ENCODE measurements around the gene PRKN. TPM values are rescaled to one million over a fixed set of nuclear protein-coding genes. Genes with fewer than 3 reads are reported as not detected.

PRKN gene
- polyA plus RNA-seq, 1 donor from 2014 or later, result 1.2 TPM

DNA sequence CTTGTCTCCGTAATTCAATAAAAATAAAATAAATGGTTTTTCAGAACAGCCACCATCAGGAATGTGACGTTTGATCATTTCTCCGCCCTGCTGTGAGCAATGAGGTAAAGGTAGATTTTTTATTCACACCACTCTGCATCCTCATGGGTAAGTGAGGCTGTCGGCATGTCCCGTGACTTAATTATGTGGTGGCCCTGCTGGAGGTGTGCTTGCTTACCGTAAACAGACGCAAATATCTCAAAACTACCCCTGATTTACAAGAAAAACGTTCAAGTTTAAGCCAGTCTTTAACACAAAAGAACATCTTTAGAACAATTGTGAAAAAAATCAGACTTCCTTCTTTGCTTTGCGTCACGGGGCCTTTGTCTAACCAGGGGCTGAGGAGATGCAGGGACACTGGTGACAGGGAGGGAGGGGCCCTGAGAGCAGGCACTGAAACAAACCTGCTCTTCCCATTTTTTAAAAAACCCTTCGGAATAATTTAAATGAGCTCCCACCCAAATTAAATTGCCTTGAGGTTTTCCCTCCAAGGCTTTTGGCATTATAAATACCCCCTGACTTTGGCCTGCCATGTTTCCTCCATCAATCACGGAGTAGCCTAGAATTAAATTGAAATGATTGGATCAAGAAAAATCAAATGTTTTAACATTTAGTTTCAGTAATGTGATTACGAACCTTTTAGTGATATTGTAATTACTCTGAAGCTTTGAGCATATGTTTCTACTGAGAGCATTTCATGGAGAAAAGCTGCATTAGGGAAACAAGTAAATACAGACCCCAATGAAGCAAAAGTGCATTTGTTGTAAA, 13.4 kb downstream of the PRKN start:
- no peak overlapping the region for H3K9ac ChIP-seq (ENCODE audit: low read length)
- H3K27me3 ChIP-seq (ENCODE audit: insufficient read depth, low read depth, low read length), result no peaks in the 10 kb centered on the region
- no peaks in the 10 kb centered on the region for H3K9me2 ChIP-seq (ENCODE audit: insufficient read depth, low read length)
- no peak overlapping the region for H3K4me2 ChIP-seq (ENCODE audit: low read length)
- no peaks in the 10 kb centered on the region for H3F3A ChIP-seq (ENCODE audit: insufficient read depth, low read length, poor library complexity, severe bottlenecking)
- no peak overlapping the region for H2AFZ ChIP-seq (ENCODE audit: low read depth, low read length)
- no peaks in the 10 kb centered on the region for H3K9me3 ChIP-seq (ENCODE audit: low read length)
- no peaks in the 10 kb centered on the region for H3K36me3 ChIP-seq (ENCODE audit: insufficient read depth, low read length)
- no peak overlapping the region for H3K4me3 ChIP-seq (ENCODE audit: low read length)
- no peak for TF ChIP-seq EZH2 (IDR thresholded peaks at IDR 0.05; ENCODE audit: borderline replicate concordance, insufficient read depth, low read length, poor library complexity, severe bottlenecking)
- TF ChIP-seq, protein P1, sequence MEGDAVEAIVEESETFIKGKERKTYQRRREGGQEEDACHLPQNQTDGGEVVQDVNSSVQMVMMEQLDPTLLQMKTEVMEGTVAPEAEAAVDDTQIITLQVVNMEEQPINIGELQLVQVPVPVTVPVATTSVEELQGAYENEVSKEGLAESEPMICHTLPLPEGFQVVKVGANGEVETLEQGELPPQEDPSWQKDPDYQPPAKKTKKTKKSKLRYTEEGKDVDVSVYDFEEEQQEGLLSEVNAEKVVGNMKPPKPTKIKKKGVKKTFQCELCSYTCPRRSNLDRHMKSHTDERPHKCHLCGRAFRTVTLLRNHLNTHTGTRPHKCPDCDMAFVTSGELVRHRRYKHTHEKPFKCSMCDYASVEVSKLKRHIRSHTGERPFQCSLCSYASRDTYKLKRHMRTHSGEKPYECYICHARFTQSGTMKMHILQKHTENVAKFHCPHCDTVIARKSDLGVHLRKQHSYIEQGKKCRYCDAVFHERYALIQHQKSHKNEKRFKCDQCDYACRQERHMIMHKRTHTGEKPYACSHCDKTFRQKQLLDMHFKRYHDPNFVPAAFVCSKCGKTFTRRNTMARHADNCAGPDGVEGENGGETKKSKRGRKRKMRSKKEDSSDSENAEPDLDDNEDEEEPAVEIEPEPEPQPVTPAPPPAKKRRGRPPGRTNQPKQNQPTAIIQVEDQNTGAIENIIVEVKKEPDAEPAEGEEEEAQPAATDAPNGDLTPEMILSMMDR (IDR thresholded peaks at IDR 0.05; ENCODE audit: poor library complexity, severe bottlenecking), result no peak
- TF ChIP-seq MXI1 (conservative IDR thresholded peaks at IDR 0.05; ENCODE audit: poor library complexity, severe bottlenecking), result no peak
- no peak for TF ChIP-seq RAD21 (conservative IDR thresholded peaks at IDR 0.05)
- H4K20me1 ChIP-seq (ENCODE audit: insufficient read depth), result no peaks in the 10 kb centered on the region
- H3K79me2 ChIP-seq (replicated peaks; ENCODE audit: insufficient read depth, low read length), result no peaks in the 10 kb centered on the region
- no peak overlapping the region for H3K27ac ChIP-seq (ENCODE audit: low read length)

DNA sequence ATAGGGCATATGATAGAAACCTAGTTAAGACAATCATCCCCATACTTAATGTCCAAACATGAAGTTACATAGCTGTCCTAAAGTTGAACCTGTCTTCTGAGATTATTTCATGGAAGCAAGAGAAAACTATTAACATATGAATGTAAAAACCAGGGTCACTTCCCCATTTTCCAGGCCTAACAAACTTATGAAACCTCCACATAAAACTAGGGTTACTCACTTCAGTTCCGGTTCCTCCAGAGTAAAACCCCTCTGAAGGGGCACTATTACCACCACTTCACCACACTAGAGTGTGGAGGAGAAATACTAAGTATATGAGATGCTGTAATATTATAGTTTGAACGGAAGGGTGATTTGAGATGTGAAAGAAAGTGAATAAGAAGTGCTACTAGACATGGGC, 14.9 kb downstream of the PRKN start:
- no peak overlapping the region for H2AFZ ChIP-seq (ENCODE audit: low read depth, low read length)
- no peaks in the 10 kb centered on the region for H3K79me2 ChIP-seq (replicated peaks; ENCODE audit: insufficient read depth, low read length)
- H4K20me1 ChIP-seq (ENCODE audit: insufficient read depth), result no peaks in the 10 kb centered on the region
- TF ChIP-seq, protein P2, sequence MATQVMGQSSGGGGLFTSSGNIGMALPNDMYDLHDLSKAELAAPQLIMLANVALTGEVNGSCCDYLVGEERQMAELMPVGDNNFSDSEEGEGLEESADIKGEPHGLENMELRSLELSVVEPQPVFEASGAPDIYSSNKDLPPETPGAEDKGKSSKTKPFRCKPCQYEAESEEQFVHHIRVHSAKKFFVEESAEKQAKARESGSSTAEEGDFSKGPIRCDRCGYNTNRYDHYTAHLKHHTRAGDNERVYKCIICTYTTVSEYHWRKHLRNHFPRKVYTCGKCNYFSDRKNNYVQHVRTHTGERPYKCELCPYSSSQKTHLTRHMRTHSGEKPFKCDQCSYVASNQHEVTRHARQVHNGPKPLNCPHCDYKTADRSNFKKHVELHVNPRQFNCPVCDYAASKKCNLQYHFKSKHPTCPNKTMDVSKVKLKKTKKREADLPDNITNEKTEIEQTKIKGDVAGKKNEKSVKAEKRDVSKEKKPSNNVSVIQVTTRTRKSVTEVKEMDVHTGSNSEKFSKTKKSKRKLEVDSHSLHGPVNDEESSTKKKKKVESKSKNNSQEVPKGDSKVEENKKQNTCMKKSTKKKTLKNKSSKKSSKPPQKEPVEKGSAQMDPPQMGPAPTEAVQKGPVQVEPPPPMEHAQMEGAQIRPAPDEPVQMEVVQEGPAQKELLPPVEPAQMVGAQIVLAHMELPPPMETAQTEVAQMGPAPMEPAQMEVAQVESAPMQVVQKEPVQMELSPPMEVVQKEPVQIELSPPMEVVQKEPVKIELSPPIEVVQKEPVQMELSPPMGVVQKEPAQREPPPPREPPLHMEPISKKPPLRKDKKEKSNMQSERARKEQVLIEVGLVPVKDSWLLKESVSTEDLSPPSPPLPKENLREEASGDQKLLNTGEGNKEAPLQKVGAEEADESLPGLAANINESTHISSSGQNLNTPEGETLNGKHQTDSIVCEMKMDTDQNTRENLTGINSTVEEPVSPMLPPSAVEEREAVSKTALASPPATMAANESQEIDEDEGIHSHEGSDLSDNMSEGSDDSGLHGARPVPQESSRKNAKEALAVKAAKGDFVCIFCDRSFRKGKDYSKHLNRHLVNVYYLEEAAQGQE (IDR thresholded peaks at IDR 0.05; ENCODE audit: borderline replicate concordance), result no peak
- no peak for TF ChIP-seq RAD21 (conservative IDR thresholded peaks at IDR 0.05)
- no peak for TF ChIP-seq SMC3 (conservative IDR thresholded peaks at IDR 0.05; ENCODE audit: poor library complexity)
- TF ChIP-seq TAF1 (IDR thresholded peaks at IDR 0.05; ENCODE audit: low read depth), result no peak
- TF ChIP-seq POLR2AphosphoS5 (IDR thresholded peaks at IDR 0.05), result no peak
- no peak for TF ChIP-seq EZH2 (IDR thresholded peaks at IDR 0.05; ENCODE audit: borderline replicate concordance, insufficient read depth, low read length, poor library complexity, severe bottlenecking)
- TF ChIP-seq, protein P1 (IDR thresholded peaks at IDR 0.05; ENCODE audit: poor library complexity, severe bottlenecking), result no peak
- TF ChIP-seq MXI1 (conservative IDR thresholded peaks at IDR 0.05; ENCODE audit: poor library complexity, severe bottlenecking), result no peak
- TF ChIP-seq EP300 (conservative IDR thresholded peaks at IDR 0.05; ENCODE audit: poor library complexity, severe bottlenecking), result no peak
- H3K9me2 ChIP-seq (ENCODE audit: insufficient read depth, low read length), result no peaks in the 10 kb centered on the region
- H3K27me3 ChIP-seq (ENCODE audit: insufficient read depth, low read depth, low read length), result no peaks in the 10 kb centered on the region
- no peaks in the 10 kb centered on the region for H3K9me3 ChIP-seq (ENCODE audit: low read length)
- H3K36me3 ChIP-seq (ENCODE audit: insufficient read depth, low read length), result no peaks in the 10 kb centered on the region
- H3K4me2 ChIP-seq (ENCODE audit: low read length), result no peak overlapping the region
- no peak overlapping the region for H3K4me3 ChIP-seq (ENCODE audit: low read length)
- no peak overlapping the region for H3K27ac ChIP-seq (ENCODE audit: low read length)
- H3F3A ChIP-seq (ENCODE audit: insufficient read depth, low read length, poor library complexity, severe bottlenecking), result no peaks in the 10 kb centered on the region
- H3K9ac ChIP-seq (ENCODE audit: low read length), result no peak overlapping the region

Measured in neural cell (in vitro differentiated cells).